K562 (cell line): Measurements from ENCODE around the gene ASPG.

ENCODE experiments used
- SPI1 ChIP-seq: IDR thresholded peaks from 2 replicates; pipeline ENCODE4 v1.6.1; 2011; ENCODE audit warnings: low read depth, low read length, control low read depth, borderline replicate concordance
- ZC3H4 ChIP-seq: sonication (generic); formaldehyde crosslinking; IDR thresholded peaks from 2 replicates; pipeline ENCODE4 v1.9.0; 2021; ENCODE audit warnings: missing genetic modification reagents, borderline replicate concordance

DNA sequence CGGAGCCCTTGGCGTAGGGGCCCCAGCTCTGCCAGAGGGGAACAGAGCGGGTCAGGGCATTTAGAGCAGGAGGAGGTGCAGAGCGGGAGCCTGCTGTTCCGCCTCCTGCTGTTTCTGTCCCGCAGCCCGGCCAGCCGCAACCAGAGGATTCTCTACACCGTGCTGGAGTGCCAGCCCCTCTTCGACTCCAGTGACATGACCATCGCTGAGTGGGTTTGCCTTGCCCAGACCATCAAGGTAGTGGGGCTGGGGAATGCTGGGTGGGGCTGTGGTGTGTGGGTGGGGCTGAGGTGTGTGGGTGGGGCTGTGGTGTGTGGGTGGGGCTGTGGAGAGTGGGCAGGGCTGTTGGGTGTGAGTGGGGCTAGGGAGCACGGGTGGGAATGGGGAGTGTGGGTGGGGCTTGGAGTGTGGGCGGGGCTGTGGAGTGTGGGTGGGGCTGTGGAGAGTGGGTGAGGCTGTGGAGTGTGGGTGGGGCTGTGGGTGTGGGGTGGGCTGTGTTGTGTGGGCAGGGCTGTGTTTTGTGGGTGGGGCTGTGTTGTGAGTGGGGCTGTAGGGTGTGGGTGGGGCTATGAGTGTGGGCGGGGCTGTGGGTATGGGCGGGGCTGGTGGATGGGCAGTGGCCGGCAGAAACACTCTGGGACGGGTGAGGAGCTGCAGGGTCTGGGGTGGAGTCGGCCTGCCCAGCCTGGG lies 8.0 kb downstream of the ASPG start:
- TF ChIP-seq ZC3H4 (CRISPR knock-in tag) (no peak), SPI1 (no peak)
